Endothelial cell of umbilical vein (primary cell): Measurements from ENCODE around the gene DNASE2. TPM values are rescaled to one million over a fixed set of nuclear protein-coding genes. Genes with fewer than 3 reads are reported as not detected.

ENCODE experiments used
- BruUV-seq: library from RNA; stranded (reverse); fragments of 400-500 nt; replicated peaks from 2 replicates; lab custom pipeline; 2021; lab: Mats Ljungman, UMichigan
- CTCF ChIA-PET: fragments of 300-600, 350-600 bp; sonication (Branson Sonifier 250); formaldehyde crosslinking; loops from one replicate; lab custom pipeline; 2021; ENCODE audit warnings: antibody characterized with exemption, inconsistent platforms; lab: Charles Lee
- POLR2A ChIA-PET: fragments of 300-600, 350-600 bp; sonication (Branson Sonifier 250); formaldehyde crosslinking; loops from one replicate; lab custom pipeline; 2021; ENCODE audit warnings: antibody characterized with exemption, inconsistent platforms; lab: Charles Lee
- DNase-seq: peaks from one replicate; pipeline ENCODE4 v3.0.0-alpha.2; 2011; ENCODE audit warnings: low read depth, low spot score
- FAIRE-seq: peaks from 2 replicates; lab custom pipeline; 2011; peaks lifted over from hg19 to GRCh38; lab: Jason Lieb, UNC
- H2AFZ ChIP-seq: 2 replicates; pipeline ENCODE4 v1.6.0; 2012; ENCODE audit warnings: low read depth, low read length, control low read depth, inconsistent platforms
- H3K27ac ChIP-seq: 2 replicates; pipeline ENCODE4 v1.5.1; 2011; ENCODE audit warnings: low read depth, mild to moderate bottlenecking, control low read depth, low read length, moderate library complexity; ENCODE audit not compliant: insufficient read depth
- H3K27me3 ChIP-seq, 2 experiments: 2 replicates each; pipeline versions ENCODE4 v1.6.0 to v1.6.1; 2011; ENCODE audit warnings: low read length in 2 of 2, mixed read lengths in 1 of 2; ENCODE audit not compliant: control insufficient read depth in 2 of 2, insufficient read depth in 2 of 2
- H3K36me3 ChIP-seq, 2 experiments: 2 replicates in 1 of 2; 3 replicates in 1 of 2; pipeline ENCODE4 v1.5.1; 2011; ENCODE audit warnings: low read length in 2 of 2, mild to moderate bottlenecking in 1 of 2, moderate library complexity in 1 of 2; ENCODE audit not compliant: control insufficient read depth in 2 of 2, insufficient read depth in 2 of 2; ENCODE audit errors: extremely low read depth in 1 of 2
- H3K4me1 ChIP-seq: 3 replicates; pipeline ENCODE4 v1.5.1; 2011; ENCODE audit warnings: mild to moderate bottlenecking, low read length; ENCODE audit not compliant: control insufficient read depth, insufficient read depth; ENCODE audit errors: extremely low read depth
- H3K4me2 ChIP-seq: 2 replicates; pipeline ENCODE4 v1.6.1; 2011; ENCODE audit warnings: low read length, control low read depth, mixed read lengths; ENCODE audit not compliant: insufficient read depth
- H3K4me3 ChIP-seq, 3 experiments: fragments of 200-600 bp in 1 of 3; sonication (generic), shearing (Covaris generic) in 1 of 3; replicated peaks in 1 of 3; 2 replicates each; pipeline ENCODE4 v1.5.1; 2011 to 2016; ENCODE audit warnings: control low read depth in 3 of 3, low read length in 3 of 3, mild to moderate bottlenecking in 2 of 3, inconsistent platforms in 1 of 3, low read depth in 1 of 3, moderate library complexity in 1 of 3; ENCODE audit not compliant: insufficient read depth in 1 of 3
- H3K79me2 ChIP-seq: 2 replicates; pipeline ENCODE4 v1.6.0; 2012; ENCODE audit warnings: low read length, inconsistent platforms; ENCODE audit not compliant: control insufficient read depth, insufficient read depth
- H3K9ac ChIP-seq: replicated peaks from 2 replicates; pipeline ENCODE3; 2011; ENCODE audit warnings: low read length, control low read depth; ENCODE audit not compliant: insufficient read depth; ENCODE audit errors: extremely low read depth
- H3K9me1 ChIP-seq: replicated peaks from 3 replicates; pipeline ENCODE4 v1.6.0; 2011; ENCODE audit warnings: mild to moderate bottlenecking, low read length; ENCODE audit not compliant: control insufficient read depth, insufficient read depth; ENCODE audit errors: extremely low read depth
- H3K9me3 ChIP-seq: replicated peaks from 2 replicates; pipeline ENCODE4 v1.5.1; 2012; ENCODE audit warnings: low read length, inconsistent platforms; ENCODE audit not compliant: control insufficient read depth, insufficient read depth
- H4K20me1 ChIP-seq: replicated peaks from 2 replicates; pipeline ENCODE3; 2011; ENCODE audit warnings: mild to moderate bottlenecking, low read length; ENCODE audit not compliant: control insufficient read depth, insufficient read depth; ENCODE audit errors: extremely low read depth
- CTCF ChIP-seq, 2 donors: IDR thresholded peaks; 1 replicate in 1 of 2; 2 replicates in 1 of 2; pipeline ENCODE4 v1.5.1; 2011; ENCODE audit warnings: low read length in 2 of 2, mild to moderate bottlenecking in 2 of 2, moderate library complexity in 2 of 2, control low read depth in 1 of 2, inconsistent platforms in 1 of 2, low read depth in 1 of 2; ENCODE audit not compliant: insufficient read depth in 1 of 2; ENCODE audit errors: extremely low read depth in 1 of 2
- EZH2 ChIP-seq: IDR thresholded peaks from 2 replicates; pipeline ENCODE4 v1.6.1; 2012; ENCODE audit warnings: borderline replicate concordance, low read depth, mild to moderate bottlenecking, moderate library complexity, low read length, inconsistent platforms; ENCODE audit not compliant: severe bottlenecking
- FOS ChIP-seq: IDR thresholded peaks from 2 replicates; pipeline ENCODE4 v1.6.1; 2011; ENCODE audit warnings: mild to moderate bottlenecking, low read length, moderate library complexity, borderline replicate concordance; ENCODE audit not compliant: insufficient read depth
- GATA2 ChIP-seq: IDR thresholded peaks from 2 replicates; pipeline ENCODE4 v1.7.0; 2011; ENCODE audit warnings: low read depth, mild to moderate bottlenecking, moderate library complexity, mixed read lengths, low read length; ENCODE audit not compliant: insufficient read length, insufficient read depth
- JUN ChIP-seq: IDR thresholded peaks from 2 replicates; pipeline ENCODE4 v1.6.1; 2011; ENCODE audit warnings: borderline replicate concordance, low read depth; ENCODE audit not compliant: insufficient read length, insufficient read depth
- MAX ChIP-seq: IDR thresholded peaks from 2 replicates; pipeline ENCODE4 v1.6.1; 2011; ENCODE audit not compliant: insufficient read depth, insufficient read length
- MYC ChIP-seq: IDR thresholded peaks from one replicate; pipeline ENCODE4 v1.6.1; 2011; ENCODE audit warnings: mild to moderate bottlenecking, low read depth, low read length
- POLR2A ChIP-seq: IDR thresholded peaks from 2 replicates; pipeline ENCODE4 v1.6.1; 2012; ENCODE audit warnings: low read depth, mild to moderate bottlenecking, control low read depth, low read length
- POLR2AphosphoS5 ChIP-seq: IDR thresholded peaks from 2 replicates; pipeline ENCODE4 v1.6.1; 2012; ENCODE audit warnings: low read depth, mild to moderate bottlenecking, control low read depth, low read length, moderate library complexity; ENCODE audit not compliant: insufficient read depth
- dilution Hi-C: fragments of 300-500 bp; cut with MboI; formaldehyde crosslinking; loops from one replicate; pipeline ENCODE4 v1.15.0; 2019; ENCODE audit warnings: low sequenced_read_pairs; ENCODE audit not compliant: extremely low pct_ligation_motif_present
- intact Hi-C: fragments of 100-400 bp; cut with micrococcal nuclease; formaldehyde crosslinking; loops from one replicate; pipeline ENCODE4 v1.10.0; 2022
- polyA plus RNA-seq, 4 experiments: library from polyadenylated mRNA; depleted of rRNA in 3 of 4; stranded (reverse) in 3 of 4; unstranded in 1 of 4; fragments of >200 nt; gene quantifications; 2 replicates each; pipeline versions ENCODE4 v1.2.1 to v1.2.3, GENCODE V29; 2011 to 2012; ENCODE audit warnings: missing spikeins in 1 of 4
- total RNA-seq: library from RNA; stranded (reverse); gene quantifications from 2 replicates; pipeline ENCODE4 v1.2.3, GENCODE V29; 2021

Gene DNASE2
- total and polyA plus RNA-seq, 2 donors (not counting 3 experiments of a cell fraction or from before 2014, with no cell fraction given), result 31.3 to 51.9 TPM

GRCh38 chr19:12907166-12907565, 25.9 kb upstream of the DNASE2 start:
- DNase-seq, result no peak
- intact Hi-C loops (no loop called here), dilution Hi-C loops (no loop called here)
- no peak for FAIRE-seq
- Histone ChIP-seq H2AFZ (no peak overlapping the region), H3K9me3 (no peaks in the 10 kb centered on the region), H3K36me3 (no peaks in the 10 kb centered on the region), H3K9ac (no peak overlapping the region), H3K27ac (no peak overlapping the region), H3K4me3 (no peak overlapping the region), H3K4me2 (no peak overlapping the region), H3K27me3 (no peaks in the 10 kb centered on the region), H3K79me2 (no peaks in the 10 kb centered on the region), H4K20me1 (no peaks in the 10 kb centered on the region), H3K4me1 (no peaks in the 10 kb centered on the region), H3K9me1 (no peaks in the 10 kb centered on the region)
- no TSS peak for BruUV-seq
- POLR2A ChIA-PET, result no interaction called here
- CTCF ChIA-PET, result interaction anchor here (1.3 to 1.7 kb wide), 2 partner anchors 9 to 59 kb away, joined by 4 read pairs; no protein-coding TSS in a partner anchor
- TF ChIP-seq POLR2AphosphoS5 (no peak), GATA2 (no peak), JUN (no peak), MAX (no peak), POLR2A (no peak), EZH2 (no peak), CTCF (IDR thresholded peaks at IDR 0.05; ENCODE audit: extremely low read depth in 1 of 2, insufficient read depth in 1 of 2, low read depth in 1 of 2, low read length in 2 of 2) (no peak), MYC (no peak), FOS (no peak)
